PC-3 (cell line): ENCODE results near the gene RBM47. TPM values are rescaled to one million over a fixed set of nuclear protein-coding genes. Genes with fewer than 3 reads are reported as not detected.
"Not testable (repeated sequence)": the region's sequence is repeated elsewhere in the genome, so short reads cannot be mapped to it uniquely, and the experiment has no call there.

Experiments
- ATAC-seq: fragments of 200-7000 bp; cut with Tn5 transposase; 2 replicates; pipeline ENCODE4 v1.9.1; 2020; ENCODE audit warnings: mild to moderate bottlenecking, moderate library complexity
- BruUV-seq: library from RNA; stranded (reverse); fragments of 400-500 nt; replicated peaks from 2 replicates; lab custom pipeline; 2021; lab: Mats Ljungman, UMichigan
- CTCF ChIA-PET: fragments of 300-600 bp; sonication (Branson Sonifier 250); formaldehyde crosslinking; loops from one replicate; lab custom pipeline; 2022; ENCODE audit warnings: antibody characterized with exemption; lab: Charles Lee
- POLR2A ChIA-PET: fragments of 300-600 bp; sonication (Branson Sonifier 250); formaldehyde crosslinking; loops from one replicate; lab custom pipeline; 2022; ENCODE audit warnings: antibody characterized with exemption; ENCODE audit not compliant: unreplicated experiment; lab: Charles Lee
- DNase-seq: peaks from one replicate; pipeline ENCODE4 v3.0.0-alpha.2; 2015
- H2AFZ ChIP-seq: fragments of 300-600 bp; sonication (generic); 2 replicates; pipeline ENCODE4 v1.6.0; 2016; ENCODE audit warnings: antibody characterized with exemption, low read length
- H3F3A ChIP-seq: fragments of 300-600 bp; sonication (generic); one replicate; pipeline ENCODE4 v1.6.0; 2017; ENCODE audit warnings: antibody characterized with exemption, low read length, control low read depth, mild to moderate bottlenecking; ENCODE audit not compliant: unreplicated experiment
- H3K27ac ChIP-seq: fragments of 300-600 bp; sonication (generic); 2 replicates; pipeline ENCODE4 v1.5.1; 2016; ENCODE audit warnings: mild to moderate bottlenecking, low read length
- H3K27me3 ChIP-seq: fragments of 300-600 bp; sonication (generic); 2 replicates; pipeline ENCODE4 v1.6.1; 2016; ENCODE audit warnings: low read length, mixed read lengths
- H3K36me3 ChIP-seq: fragments of 300-600 bp; sonication (generic); 2 replicates; pipeline ENCODE4 v1.6.1; 2016; ENCODE audit warnings: low read depth, mixed run types, low read length, mixed read lengths
- H3K4me1 ChIP-seq: fragments of 300-600 bp; sonication (generic); 2 replicates; pipeline ENCODE4 v1.5.1; 2016; ENCODE audit warnings: low read length; ENCODE audit not compliant: insufficient read depth
- H3K4me2 ChIP-seq: fragments of 300-600 bp; sonication (generic); 2 replicates; pipeline ENCODE4 v1.6.0; 2016; ENCODE audit warnings: low read length
- H3K4me3 ChIP-seq: fragments of 300-600 bp; sonication (generic); 2 replicates; pipeline ENCODE4 v1.5.1; 2016; ENCODE audit warnings: mild to moderate bottlenecking, low read length, mixed read lengths
- H3K79me2 ChIP-seq: fragments of 300-600 bp; sonication (generic); 2 replicates; pipeline ENCODE4 v1.6.1; 2017; ENCODE audit warnings: low read length, mixed read lengths
- H3K9ac ChIP-seq: fragments of 300-600 bp; sonication (generic); 2 replicates; pipeline ENCODE4 v1.6.0; 2016; ENCODE audit warnings: mild to moderate bottlenecking, low read length
- H3K9me2 ChIP-seq: fragments of 300-600 bp; sonication (generic); replicated peaks from 2 replicates; pipeline ENCODE4 v1.6.1; 2016; ENCODE audit warnings: mixed run types, low read length, mixed read lengths
- H3K9me3 ChIP-seq: fragments of 300-600 bp; sonication (generic); 2 replicates; pipeline ENCODE4 v1.6.1; 2016; ENCODE audit warnings: low read length, mixed read lengths
- H4K20me1 ChIP-seq: fragments of 300-600 bp; sonication (generic); 2 replicates; pipeline ENCODE4 v1.6.1; 2016; ENCODE audit warnings: low read length, mixed read lengths
- CTCF ChIP-seq: fragments of 300-600 bp; sonication (generic); conservative IDR thresholded peaks from 2 replicates; pipeline ENCODE4 v1.5.1; 2017; ENCODE audit warnings: antibody characterized with exemption, low read depth, mild to moderate bottlenecking, low read length
- EZH2 ChIP-seq: fragments of 300-600 bp; sonication (generic); IDR thresholded peaks from one replicate; pipeline ENCODE4 v1.6.1; 2017; ENCODE audit warnings: antibody characterized with exemption, mild to moderate bottlenecking, low read length; ENCODE audit not compliant: unreplicated experiment
- EZH2phosphoT487 ChIP-seq: fragments of 300-600 bp; sonication (generic); IDR thresholded peaks from 2 replicates; pipeline ENCODE4 v1.6.1; 2018; ENCODE audit warnings: mild to moderate bottlenecking, antibody characterized with exemption, low read length, borderline replicate concordance
- intact Hi-C: fragments of 100-400 bp; cut with micrococcal nuclease; formaldehyde crosslinking; loops from 2 replicates; pipeline ENCODE4 v1.9.0; 2023
- total RNA-seq: library from RNA; depleted of rRNA; stranded (reverse); fragments of >200 nt; gene quantifications from 2 replicates; pipeline ENCODE4 v1.2.3, GENCODE V29; 2014

Gene RBM47
- total RNA-seq, 1 experiment from 2014 or later, result 34.7 TPM

- ChIA-PET CTCF (no interaction called here), POLR2A (no interaction called here)
- no peaks in the 10 kb centered on the region for H3K9me3 ChIP-seq
- no peaks in the 10 kb centered on the region for H3K27me3 ChIP-seq
- H3K4me2 ChIP-seq, result no peak overlapping the region
- ATAC-seq (no peak), DNase-seq (no peak)
- no peaks in the 10 kb centered on the region for H3K9me2 ChIP-seq
- intact Hi-C loops, result no loop called here
- peaks cover 16% of the 10 kb centered on the region for H3K4me1 ChIP-seq
- H3K79me2 ChIP-seq, result no peaks in the 10 kb centered on the region
- H3K9ac ChIP-seq, result no peak overlapping the region
- TF ChIP-seq CTCF (no peak), EZH2 (no peak), EZH2phosphoT487 (no peak)
- H3K4me3 ChIP-seq, result no peak overlapping the region
- H2AFZ ChIP-seq, result no peak overlapping the region
- H4K20me1 ChIP-seq, result no peaks in the 10 kb centered on the region
- H3K36me3 ChIP-seq, result no peaks in the 10 kb centered on the region; the same call in 1 of the 2 replicates
- H3F3A ChIP-seq, result no peaks in the 10 kb centered on the region
- BruUV-seq, result no TSS peak
- no peak overlapping the region for H3K27ac ChIP-seq
Observed at GRCh38 chr4:40547789-40548132, 81.9 kb downstream of the RBM47 start.

GRCh38 chr4:40546969-40547788 is 82.5 kb downstream of the RBM47 start:
- TF ChIP-seq CTCF, result no peak
- TF ChIP-seq EZH2, result no peak
- no peak for TF ChIP-seq EZH2phosphoT487
- no peaks in the 10 kb centered on the region for H3K27me3 ChIP-seq
- no peaks in the 10 kb centered on the region for H3F3A ChIP-seq
- BruUV-seq, result no TSS peak
- intact Hi-C loops, result no loop called here
- ChIA-PET CTCF (no interaction called here), POLR2A (no interaction called here)
- no peaks in the 10 kb centered on the region; the same call in 1 of the 2 replicates for H3K36me3 ChIP-seq
- H3K4me2 ChIP-seq, result no peak overlapping the region
- H3K9me3 ChIP-seq, result no peaks in the 10 kb centered on the region
- H3K4me3 ChIP-seq, result no peak overlapping the region
- peaks cover 11% of the 10 kb centered on the region for H3K4me1 ChIP-seq
- H3K27ac ChIP-seq, result no peak overlapping the region
- H4K20me1 ChIP-seq, result no peaks in the 10 kb centered on the region
- H3K9me2 ChIP-seq, result no peaks in the 10 kb centered on the region
- DNase-seq, result peak; percentile 27
- H2AFZ ChIP-seq, result no peak overlapping the region
- ATAC-seq, result no peak
- H3K79me2 ChIP-seq, result no peaks in the 10 kb centered on the region
- H3K9ac ChIP-seq, result no peak overlapping the region

- no peaks in the 10 kb centered on the region; the same call in 1 of the 2 replicates for H3K36me3 ChIP-seq
- no TSS peak for BruUV-seq
- H3K79me2 ChIP-seq, result no peaks in the 10 kb centered on the region
- no peaks in the 10 kb centered on the region for H3K9me2 ChIP-seq
- H3K9ac ChIP-seq, result no peak overlapping the region
- POLR2A ChIA-PET, result no interaction called here
- intact Hi-C loops, result no loop called here
- no peak overlapping the region for H3K4me3 ChIP-seq
- no peak overlapping the region for H2AFZ ChIP-seq
- no peaks in the 10 kb centered on the region for H3F3A ChIP-seq
- TF ChIP-seq CTCF (no peak), EZH2phosphoT487 (no peak)
- ATAC-seq, result no peak
- no peak for DNase-seq
- peaks cover 7% of the 10 kb centered on the region for H3K4me1 ChIP-seq
- H3K9me3 ChIP-seq, result no peaks in the 10 kb centered on the region
- no peaks in the 10 kb centered on the region for H3K27me3 ChIP-seq
- no peak overlapping the region for H3K27ac ChIP-seq
- CTCF ChIA-PET, result no interaction called here
- H3K4me2 ChIP-seq, result no peak overlapping the region
- H4K20me1 ChIP-seq, result no peaks in the 10 kb centered on the region
Observed at GRCh38 chr4:40546506-40546905, 83.2 kb downstream of the RBM47 start.

- H4K20me1 ChIP-seq, DNase-seq, H3K4me3 ChIP-seq, H3F3A ChIP-seq, H3K9me2 ChIP-seq, POLR2A ChIA-PET, CTCF ChIA-PET, H3K27ac ChIP-seq, H3K4me2 ChIP-seq, H3K79me2 ChIP-seq, H3K9ac ChIP-seq, ATAC-seq, H3K4me1 ChIP-seq, BruUV-seq, H3K27me3 ChIP-seq, H3K36me3 ChIP-seq, intact Hi-C loops, H3K9me3 ChIP-seq, H2AFZ ChIP-seq: not testable (repeated sequence)
Observed at GRCh38 chr4:40545487-40545886, 84.2 kb downstream of the RBM47 start.
